Measurements from ENCODE around the gene HSD11B2.
"Not testable (repeated sequence)": the region's sequence is repeated elsewhere in the genome, so short reads cannot be mapped to it uniquely, and the experiment has no call there.

The HSD11B2 gene

DNA sequence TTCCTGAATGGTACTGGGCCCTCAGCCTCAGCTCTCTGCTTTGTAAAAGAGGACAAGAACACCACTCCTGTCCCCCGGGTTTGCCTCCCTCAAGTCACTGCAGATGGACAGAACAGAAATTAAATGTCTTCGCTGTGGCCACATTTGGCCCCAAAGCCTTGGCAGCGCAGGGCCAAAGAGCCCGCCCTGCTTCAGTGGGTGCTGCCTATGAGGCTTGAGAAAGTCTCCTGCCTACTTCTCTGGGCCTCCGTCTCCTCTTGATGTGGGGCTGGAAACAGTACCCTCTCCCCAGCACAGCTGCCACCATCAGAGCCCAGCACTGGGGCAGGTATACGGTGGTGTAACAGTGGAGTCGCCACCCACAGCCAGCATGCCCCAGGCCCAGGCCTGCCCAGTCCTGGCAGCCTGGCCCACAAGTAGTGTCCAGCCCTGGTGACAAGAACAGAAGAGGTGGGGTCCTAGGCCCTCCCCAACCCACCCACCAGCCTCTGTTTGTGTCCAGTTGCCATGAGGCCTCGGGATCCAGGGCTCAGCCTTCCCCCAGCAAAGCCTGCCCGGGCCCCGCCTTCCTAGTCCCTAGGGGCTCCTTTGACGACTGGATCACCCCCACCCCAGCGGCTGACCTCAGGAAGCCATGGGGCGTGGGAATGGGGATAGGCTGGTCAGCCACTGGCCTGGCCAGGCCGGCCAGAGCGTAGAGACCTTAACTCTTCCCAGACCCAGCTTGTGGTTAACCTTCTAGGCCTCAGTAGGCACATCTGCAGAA is 33.7 kb upstream of the HSD11B2 start:
- DNase-seq: no peak

DNA sequence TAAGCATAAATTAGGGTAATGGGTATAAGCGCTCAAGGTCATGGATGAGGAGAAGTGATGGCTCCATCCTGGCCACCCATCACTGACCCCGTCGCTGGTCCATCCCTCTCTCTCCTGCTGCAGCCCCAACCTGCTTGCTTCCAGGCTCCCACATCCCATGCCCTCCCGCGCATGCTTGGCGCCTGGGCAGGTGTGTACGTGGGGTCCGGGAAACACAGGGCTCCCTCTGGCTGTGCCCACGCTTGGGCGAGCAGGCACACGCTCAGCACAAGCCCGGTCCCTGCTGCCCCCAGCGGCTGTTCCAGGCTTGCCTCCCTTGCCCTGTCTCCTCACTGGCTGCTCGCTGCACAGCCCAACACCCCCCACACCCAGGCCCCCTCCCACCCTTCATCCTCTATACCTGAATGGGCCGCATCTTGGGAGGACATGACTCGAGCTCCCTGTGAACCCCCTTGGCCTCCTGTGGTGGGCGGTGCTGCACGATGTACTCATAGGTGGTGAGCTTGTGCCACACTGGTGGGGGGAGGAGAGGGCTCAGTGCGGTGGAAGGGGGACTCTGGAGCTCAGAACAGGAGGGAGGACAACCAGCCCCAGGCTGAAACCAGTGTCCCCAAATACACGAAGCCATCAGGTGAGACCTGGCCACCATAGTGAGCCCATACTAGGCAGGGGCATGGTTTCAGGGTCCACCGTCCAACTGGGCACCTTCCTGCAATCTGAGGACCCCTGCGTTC is 32.9 kb upstream of the HSD11B2 start:
- no peak for DNase-seq

DNA sequence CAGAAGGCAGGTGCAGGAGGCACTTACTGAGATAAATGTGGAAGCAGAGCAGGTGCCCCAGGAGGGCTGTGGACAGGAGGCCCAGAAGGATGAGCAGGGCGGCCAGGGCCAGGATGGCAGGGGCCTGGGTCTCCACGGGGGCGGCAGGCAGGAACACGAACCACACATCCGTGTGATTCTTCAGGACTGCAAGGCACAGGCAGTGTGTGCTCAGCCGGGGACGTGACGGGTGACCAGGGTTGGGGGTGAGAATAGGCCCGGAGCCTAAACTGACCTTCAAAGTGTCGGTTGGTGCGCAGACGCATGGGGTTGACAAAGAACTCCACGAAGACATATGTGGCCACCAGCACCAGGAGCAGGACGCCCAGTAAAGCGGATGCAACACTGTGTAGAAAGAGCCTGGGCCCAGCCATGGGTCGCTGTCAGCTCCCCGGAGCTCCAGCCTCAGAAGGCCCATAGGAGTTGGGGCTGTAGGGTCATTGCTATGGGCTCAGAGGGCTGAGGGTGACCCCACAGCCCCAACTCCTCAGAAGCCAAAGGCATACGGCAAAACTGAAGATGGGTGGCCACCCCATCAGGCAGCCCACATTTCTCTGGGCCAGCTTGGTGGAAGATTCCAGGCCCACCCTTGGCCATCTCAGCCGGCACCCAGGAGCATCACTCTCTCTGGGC is 32.2 kb upstream of the HSD11B2 start:
- no peak for DNase-seq

DNA sequence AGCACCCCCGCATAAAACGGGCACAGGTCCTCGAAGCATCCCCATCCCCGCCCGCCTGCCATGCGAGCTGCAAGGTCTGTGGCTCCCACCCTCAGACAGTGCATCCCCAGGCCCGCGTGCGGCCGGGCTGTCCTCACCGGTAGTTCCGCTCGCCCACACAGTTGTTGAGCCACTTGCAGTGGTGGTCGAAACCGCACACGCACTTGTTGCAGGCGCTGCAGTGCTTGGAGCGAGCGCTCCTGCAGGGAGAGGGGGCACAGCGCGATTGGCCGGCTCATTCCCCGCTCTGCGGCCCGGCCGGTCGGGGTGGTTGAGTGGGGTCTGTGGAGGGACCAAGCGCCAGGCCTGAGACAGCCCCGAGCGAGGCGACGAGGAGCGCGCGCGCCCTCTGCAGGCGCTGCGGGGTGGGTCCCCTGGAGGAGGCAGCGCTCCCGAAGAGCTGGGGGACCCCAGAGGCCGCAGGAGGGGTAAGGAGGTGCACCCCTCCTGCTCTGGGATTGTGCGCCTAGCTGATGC is 31.6 kb upstream of the HSD11B2 start:
- no peak for DNase-seq

DNA sequence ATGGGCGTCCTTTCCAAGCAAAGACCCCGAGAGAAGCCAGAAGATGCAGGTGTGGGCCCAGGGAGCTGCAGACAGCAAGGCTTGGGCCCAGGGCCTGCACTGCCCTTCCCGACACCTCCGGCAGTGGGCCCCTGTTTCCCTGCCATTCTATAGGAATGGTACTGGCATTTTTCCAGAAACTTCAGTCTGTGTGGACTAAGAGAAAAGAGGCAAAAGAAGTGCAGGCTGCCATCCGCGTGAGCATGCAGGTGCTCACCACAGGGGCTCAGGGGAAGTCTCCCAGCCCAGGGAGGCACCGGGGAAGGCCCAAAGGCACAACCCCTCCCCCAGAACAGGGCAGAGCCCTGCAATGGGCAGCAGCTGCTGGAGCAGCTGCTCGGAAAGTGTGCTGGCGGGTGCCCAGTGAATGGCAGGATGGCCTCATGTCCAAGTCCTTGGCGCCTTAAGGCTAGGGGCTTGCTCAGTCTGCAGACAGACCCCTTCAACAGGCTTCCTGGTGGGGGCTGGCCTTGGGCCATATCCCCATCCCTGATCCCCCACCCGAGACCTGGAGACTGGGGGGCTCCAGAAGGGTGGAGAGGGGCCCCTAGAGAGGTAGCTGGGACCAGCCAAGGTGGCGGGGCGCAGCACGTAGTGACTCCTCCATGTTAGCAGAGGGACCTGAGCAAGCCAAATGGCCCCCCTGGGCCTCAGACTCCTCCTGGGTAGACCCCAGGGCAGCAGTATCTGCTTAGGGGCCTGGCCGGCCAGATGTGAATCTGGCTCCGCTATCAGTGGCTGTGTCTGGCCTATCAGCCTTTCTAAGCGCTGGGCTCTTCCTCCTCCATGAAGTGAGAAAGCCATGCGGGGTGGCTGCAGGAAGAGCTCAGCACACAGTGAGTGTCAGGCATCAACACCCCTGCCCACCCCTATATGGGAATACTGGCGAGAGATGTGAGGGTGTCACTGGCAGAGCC is 30.9 kb upstream of the HSD11B2 start:
- DNase-seq: no peak

DNA sequence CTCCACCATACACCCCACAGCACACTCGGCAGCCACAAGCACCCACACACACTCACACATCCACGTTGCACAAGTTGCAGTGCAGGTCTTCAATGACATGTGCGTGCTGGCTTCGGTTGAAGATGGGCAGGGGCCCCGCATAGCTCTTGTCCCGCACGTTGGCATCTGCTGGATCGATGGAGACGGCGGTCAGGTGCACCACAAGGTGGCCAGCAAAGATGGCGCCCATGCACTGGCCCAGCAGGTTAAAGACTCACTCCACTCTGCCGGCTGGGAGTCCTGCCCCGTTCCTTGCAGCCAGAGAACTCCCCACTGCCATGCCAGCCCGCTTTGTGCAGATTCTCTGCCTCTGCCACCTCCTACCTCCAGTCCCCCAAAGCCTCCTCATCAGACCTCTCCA is 30.0 kb upstream of the HSD11B2 start:
- no peak for DNase-seq

DNA sequence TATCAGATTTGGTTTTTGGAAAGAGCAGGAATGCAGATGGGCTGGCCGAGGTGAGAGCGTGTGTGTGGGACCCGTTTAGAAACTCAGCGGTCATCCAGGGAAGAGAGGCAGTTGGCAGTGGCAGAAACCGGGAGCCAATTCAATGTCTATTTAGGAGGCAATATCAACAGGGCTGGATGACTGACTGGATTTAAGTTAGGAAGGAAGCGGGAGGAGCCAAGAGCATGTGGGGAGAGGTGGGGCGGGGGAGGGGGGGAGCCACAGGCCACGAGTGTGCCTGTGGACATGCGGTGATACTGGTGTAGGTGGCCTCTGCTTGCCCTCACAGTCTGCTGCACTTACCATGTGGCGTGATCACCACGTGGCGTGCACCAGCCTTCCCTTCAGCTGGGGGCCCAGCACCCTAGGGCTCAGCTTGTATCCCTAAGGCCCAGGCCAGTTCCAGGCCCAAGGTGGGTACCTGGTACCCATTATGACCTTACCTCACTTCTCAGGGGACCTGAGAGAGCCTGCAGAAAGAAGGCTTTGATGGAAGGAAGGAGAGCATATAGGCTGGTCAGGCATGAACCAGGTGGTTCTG is 26.9 kb upstream of the HSD11B2 start:
- no peak for DNase-seq

DNA sequence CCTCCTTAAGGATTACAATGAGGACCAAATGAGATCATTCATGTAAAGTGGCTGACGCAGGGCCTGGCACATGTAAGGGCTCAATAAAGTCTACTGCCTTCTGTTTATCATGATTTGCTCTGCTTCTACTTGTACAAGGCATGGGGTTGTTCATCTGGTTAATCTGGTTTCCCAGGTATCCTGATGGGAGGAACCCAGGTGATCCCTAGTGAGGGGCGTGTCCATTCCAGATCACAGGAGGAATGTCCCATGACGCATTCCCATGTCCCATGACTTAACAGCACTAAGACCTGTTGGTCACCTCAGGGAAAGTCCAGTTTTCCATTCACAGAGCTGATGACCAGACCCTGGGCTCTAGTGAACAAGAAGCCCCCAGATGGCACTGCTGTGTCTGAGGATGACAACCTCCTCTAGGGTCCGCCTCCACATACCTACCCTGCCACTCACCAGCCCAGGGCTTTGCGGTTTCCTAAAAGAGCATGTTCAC is 26.1 kb upstream of the HSD11B2 start:
- DNase-seq: no peak

DNA sequence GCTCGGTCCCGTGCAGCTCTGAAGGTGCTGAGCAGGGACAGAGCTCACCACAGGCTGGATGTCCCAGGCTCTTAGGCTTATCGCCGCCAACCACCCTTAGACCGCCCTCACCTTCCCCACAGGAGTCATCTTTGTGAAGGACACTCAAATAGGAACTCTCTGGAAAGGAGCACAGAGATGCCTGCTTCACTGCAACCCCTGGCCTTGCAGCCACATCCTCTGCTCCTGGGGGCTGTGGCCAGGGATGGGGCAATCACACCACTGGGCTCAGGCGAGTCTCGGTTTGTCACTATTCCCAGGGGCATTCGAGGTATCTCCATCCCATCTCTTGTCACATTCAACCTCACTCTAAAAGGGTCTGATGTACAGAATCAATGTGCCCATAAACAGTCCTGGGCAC is 25.6 kb upstream of the HSD11B2 start:
- DNase-seq: no peak

DNA sequence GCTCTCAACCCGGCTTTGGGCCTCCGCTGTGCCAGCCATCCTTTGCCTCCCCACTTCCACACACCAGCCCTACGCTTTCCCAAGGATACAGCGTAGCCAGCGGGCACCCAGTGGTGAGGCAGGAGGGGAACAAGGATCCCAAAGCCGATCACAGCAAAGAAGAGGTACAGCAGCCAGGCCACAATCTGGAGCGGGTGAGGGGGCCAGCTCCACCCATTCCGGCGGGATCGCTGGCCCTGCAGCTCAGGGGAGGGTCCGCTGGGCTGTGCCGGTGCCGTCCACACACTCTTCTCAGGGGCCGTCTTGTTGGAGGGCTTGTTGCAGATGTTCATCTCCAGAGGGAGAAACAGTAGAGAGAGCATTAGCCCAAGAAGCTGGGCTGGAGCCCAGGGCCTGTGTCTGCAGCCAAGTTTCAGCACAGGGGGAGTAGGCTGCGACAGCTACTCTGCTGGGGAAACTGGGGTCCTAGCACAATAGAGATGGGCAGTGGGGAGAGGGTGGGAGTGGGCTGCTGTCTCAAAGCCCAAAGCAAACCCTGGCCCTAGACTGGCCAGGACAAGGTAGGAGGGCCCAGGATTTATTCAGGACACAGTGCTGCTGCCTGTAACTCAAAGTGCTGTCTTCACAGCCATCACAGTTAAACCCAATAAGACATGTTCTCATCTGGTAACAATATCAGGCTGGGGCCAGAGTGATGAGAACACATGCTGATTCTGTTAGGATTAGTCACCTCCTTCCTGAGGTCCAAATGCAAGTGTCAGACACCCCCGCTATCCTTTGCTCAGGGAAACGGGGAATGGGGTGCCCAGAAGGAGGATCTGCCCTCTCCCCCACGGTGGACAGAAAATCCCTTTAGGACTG is 24.6 kb upstream of the HSD11B2 start:
- no peak for DNase-seq

DNA sequence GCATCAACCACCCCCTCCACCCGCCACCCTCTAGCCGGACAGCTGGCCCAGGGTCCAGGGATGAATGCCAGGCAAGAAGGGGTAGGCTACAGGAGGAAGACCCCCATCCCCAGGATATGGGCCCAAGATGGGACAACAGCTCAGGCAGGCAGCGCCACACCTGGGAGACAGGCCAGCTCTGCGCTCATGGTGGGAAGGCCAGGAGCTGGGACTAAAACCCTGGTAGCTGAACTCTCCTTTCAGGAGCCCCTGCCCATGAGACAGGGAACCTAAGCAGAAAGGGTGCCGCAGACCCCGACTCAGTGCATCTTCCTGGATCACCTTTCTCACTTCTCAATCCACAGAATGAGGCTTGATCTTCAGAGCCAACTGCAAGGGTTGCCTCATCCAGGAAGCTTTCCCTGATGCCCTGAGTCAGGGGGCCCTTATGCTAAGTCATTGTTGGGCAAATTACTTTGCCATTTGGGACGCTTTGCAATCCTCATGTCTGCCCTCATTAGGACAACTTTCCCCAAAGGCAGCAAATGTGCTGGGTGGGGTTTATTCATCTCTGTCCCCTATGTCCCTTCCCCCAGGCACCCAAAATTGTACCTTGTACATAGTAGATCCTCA is 23.6 kb upstream of the HSD11B2 start:
- no peak for DNase-seq

DNA sequence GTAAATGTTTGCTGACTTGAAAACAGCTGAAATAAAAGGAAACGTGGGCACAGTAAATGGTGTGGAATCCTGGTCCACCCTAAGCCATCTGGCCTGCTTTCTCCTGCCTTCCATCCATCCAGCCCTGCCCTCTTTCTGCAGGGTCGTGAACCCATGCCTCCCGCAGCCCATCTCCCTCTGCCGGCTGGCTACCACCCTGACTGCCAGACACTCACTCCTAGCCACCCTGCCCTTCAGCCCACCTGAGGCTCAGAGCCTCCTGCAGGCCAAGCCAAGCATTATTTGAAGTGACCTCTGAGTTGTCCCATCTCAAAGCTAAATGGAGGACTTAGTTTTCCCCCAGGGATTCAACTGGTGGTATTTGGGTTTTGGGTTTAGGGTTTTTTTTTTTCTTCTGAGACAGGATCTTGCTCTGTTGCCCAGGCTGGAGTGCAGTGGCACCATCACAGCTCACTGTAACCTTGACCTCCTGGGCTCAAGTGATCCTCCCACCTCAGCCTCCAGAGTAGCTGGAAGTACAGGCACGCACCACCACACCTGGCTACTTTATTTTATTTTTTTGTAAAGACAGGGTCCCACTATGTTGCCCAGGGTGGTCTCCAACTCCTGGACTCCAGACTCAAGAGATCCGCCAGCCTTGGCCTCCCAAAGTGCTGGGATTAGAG is 23.0 kb upstream of the HSD11B2 start:
- no peak for DNase-seq

DNA sequence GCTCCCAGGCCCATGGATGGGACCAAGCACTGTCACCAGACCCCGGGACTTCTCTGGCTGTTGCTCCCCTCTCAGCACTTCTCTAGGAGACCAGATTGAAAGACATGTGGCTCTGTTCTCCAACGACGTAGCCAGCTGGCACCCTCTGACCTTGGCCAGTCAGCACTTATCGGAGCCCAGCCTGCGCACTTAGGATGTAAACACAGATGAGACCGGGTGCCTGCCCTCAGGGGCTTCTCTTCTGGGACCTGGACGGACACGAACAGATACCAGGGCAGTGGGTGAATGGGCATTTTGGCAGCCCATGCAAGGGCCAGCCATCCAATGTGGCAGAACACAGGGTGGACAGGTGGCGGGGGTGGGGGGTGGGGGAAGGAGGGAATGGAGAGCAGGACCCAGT is 21.3 kb upstream of the HSD11B2 start:
- no peak for DNase-seq

DNA sequence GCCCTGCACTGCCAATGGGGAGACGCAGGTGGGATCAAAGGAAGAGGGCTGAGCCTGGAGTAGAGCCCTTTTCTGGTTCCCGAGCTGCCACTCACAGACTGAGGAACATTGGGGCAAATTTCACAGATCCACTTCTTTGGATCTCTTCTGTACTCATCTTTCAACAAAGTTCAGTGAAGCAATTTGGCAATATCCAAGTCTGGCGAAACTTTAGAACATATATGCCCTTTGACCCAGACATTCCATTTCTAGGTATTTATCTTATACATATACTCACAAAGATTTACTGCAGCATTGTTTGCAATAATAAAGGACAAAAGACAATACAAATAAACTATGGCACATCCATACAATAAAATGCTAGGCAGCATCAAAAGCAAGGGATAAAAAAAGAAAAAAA is 19.6 kb upstream of the HSD11B2 start:
- no peak for DNase-seq

DNA sequence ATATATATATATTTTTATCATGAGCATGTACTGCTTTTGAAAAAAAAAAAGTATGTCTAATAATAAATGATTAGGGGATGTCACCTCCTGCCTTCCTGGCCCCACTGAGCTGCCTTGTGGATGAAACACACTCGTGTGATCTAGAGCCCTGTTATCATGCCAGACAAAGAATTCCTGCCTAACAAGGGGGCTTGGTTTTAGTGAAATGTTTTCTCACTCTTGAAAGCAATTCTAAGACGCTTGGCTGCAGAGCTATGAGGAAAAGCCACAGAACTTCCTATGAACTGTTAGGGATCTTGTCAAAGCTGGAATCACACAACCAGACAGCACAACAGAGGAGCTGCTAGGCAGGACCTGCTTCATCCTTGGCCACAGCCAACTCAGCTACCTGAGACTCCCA is 18.6 kb upstream of the HSD11B2 start:
- no peak for DNase-seq

DNA sequence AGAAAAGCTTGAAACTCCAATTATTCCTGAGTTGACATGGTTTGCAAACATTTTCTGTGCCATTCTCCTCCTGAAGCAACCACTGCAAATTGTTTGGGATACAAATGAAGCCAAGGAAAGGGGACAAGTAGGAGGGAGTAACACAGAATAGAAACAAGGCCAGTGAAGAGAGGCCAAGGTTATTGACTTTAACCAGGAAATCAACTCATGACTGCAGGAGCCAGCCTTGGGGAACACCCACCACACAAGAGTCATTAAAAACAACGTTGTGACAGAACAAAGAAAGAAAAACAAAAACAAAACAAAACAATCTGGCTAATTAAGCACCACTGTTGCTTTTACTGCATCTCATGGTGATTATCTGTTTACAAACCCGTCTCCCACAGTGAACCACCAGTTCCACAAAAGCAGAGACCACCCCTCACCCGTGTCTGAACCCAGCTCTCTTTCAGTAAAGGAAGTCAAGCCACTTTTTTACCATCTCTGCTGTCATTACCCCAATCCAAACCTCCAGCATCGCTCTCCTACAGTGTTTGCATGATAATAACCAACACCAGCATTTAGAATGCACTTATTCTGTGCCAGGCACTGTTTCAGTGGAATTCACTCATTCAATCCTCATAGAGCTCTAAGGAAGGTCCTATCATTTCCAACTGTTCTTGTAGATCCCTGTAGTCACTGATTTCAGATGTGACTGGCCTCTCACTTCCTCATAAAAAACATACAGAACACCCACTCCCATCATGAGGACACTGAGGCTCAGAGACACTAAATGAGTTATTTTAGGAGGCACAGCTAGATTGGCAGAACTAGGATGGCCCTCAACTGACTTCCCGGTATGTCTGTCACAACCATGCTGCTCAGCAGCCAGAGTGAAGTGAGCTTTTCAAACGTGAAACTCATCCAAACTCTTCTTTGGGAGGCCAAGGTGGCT is 16.7 kb upstream of the HSD11B2 start:
- DNase-seq: no peak

DNA sequence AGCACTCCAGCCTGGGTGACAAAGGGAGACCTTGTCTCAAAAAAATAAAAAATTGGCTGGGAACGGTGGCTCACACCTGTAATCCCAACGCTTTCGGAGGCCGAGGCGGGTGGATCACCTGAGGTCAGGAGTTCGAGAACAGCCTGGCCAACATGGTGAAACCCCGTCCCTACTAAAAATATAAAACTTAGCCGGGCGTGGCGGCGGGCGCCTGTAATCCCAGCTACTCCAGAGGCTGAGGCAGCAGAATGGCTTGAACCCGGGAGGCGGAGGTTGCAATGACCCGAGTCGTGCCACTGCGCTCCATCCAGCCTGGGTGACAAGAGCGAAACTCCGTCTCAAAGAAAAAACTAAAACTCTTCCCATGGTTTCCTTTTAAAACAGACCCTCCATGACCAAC is 15.5 kb upstream of the HSD11B2 start:
- not testable (repeated sequence) for DNase-seq

DNA sequence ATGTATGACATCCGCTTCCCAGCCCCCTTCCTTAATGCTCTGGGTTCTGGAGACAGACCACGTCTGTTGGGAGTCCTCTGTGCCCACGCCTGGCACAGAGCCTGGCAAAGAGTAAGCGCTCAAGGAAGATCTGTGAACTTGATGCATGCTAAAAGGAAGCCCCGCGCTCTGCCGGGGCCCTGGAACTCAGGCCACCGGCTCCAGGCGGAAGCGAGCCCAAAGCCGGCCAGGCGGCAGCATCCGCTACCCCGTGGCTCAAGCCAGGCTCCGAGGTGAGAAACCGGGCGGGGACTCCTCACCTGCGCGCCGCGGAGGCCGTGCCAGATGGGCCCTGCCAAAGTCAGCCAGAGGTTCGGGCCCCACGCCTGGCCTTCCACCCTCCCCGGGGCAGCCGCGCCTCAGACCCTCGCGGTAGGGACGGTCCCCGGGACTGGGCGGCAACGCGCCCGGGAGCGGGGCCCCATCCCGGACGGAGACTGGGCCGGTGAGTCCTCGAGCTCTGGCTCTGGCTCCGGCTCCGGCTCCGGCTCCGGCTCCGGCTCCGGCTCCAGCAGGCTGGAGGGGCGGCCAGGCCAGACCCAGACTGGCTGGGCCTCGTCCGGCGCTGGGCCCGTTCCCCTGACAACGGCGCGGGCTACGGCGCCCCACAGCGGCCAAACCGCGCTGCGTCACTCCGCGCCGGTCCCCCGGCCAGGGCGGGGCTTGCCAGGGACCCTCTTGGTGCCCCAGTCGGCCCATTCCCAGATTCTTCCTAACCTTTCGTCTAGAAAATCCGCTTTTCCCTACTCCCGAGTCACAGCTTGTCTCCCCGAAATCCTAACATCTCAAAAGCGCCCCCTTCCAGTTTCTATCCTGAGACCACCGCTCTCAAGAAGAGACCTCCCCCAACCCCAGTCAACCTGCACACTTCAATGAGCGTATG is 14.8 kb upstream of the HSD11B2 start, which contains the start of gene ZDHHC1:
Gene ZDHHC1 (minus strand): TSS at position 606 of the 922 bp plus-strand sequence. CDS start 8,702 bp downstream, outside the sequence.
- peak; percentile 50 for DNase-seq
